ENCODE data around the gene SLIT3. TPM values are rescaled to one million over a fixed set of nuclear protein-coding genes. Genes with fewer than 3 reads are reported as not detected.

Gene SLIT3
- total RNA-seq, 1 experiment from 2014 or later = 0.92 TPM

DNA sequence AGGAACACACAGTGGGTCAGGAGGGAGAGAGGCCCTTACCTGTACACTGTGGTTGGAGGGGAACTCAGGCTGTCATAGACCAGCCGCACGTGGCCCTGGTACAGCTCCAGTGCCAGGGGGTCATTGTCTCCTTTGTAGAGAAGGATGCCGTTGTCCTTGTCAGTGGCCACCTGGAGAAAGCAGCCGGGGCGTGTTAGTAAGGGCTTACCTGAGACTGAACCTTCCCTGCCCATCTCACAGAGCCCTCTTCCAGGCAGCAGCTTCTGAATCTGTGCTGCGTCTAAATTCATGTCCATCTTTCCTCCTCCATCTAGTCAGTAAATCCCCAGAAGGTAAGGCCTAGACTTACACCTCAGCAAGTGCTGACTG, 617.0 kb downstream of the SLIT3 start:
- Histone ChIP-seq H2BK20ac (ENCODE audit: low read depth, low read length, poor library complexity, severe bottlenecking) (no peak overlapping the region), H2BK15ac (ENCODE audit: low read depth, low read length) (no peak overlapping the region), H3K9ac (ENCODE audit: extremely low read depth, insufficient read length, low read length) (no peak overlapping the region), H4K20me1 (ENCODE audit: control insufficient read depth, insufficient read depth, insufficient read length) (no peaks in the 10 kb centered on the region), H3K23me2 (ENCODE audit: insufficient read length, low read depth, low read length, poor library complexity, severe bottlenecking) (peaks cover 4% of the 10 kb centered on the region), H3K4me2 (ENCODE audit: insufficient read depth, insufficient read length, low read length) (no peak overlapping the region), H2BK5ac (ENCODE audit: insufficient read length, low read length) (no peak overlapping the region), H3K27ac (ENCODE audit: insufficient read length, low read depth, low read length) (no peak overlapping the region), H3T11ph (ENCODE audit: low read length) (no peak overlapping the region), H3K23ac (ENCODE audit: insufficient read length, low read depth, low read length) (no peak overlapping the region), H3K4me1 (ENCODE audit: insufficient read depth, low read length) (no peaks in the 10 kb centered on the region; the same call in 1 of the 2 replicates), H3K14ac (ENCODE audit: insufficient read depth, low read length) (no peak overlapping the region), H3K4ac (ENCODE audit: low read depth, low read length) (no peak overlapping the region), H3K27me3 (ENCODE audit: insufficient read depth, low read length) (no peaks in the 10 kb centered on the region), H4K8ac (replicated peaks; ENCODE audit: insufficient read length, low read depth, low read length) (no peak overlapping the region), H2AFZ (ENCODE audit: low read length) (no peak overlapping the region), H4K5ac (ENCODE audit: insufficient read length, low read depth, low read length) (no peak overlapping the region), H3K9me3 (ENCODE audit: control insufficient read depth, low read depth, low read length) (no peaks in the 10 kb centered on the region), H2AK5ac (ENCODE audit: insufficient read length, low read length) (no peak overlapping the region), H3K18ac (ENCODE audit: insufficient read length, low read depth, low read length) (peak overlapping the region; percentile 11), H3K56ac (ENCODE audit: insufficient read length, low read depth, low read length) (no peak overlapping the region), H3K79me2 (ENCODE audit: insufficient read depth, low read length) (no peaks in the 10 kb centered on the region), H2BK120ac (ENCODE audit: low read depth, low read length, poor library complexity, severe bottlenecking) (no peak overlapping the region), H4K91ac (ENCODE audit: insufficient read length, low read depth, low read length) (no peak overlapping the region), H2BK12ac (ENCODE audit: insufficient read length, low read depth, low read length) (no peak overlapping the region), H3K79me1 (ENCODE audit: insufficient read depth, low read depth, low read length, poor library complexity, severe bottlenecking) (no peaks in the 10 kb centered on the region)
- Mint-ChIP-seq H3K4me1 (0 out of 4 replicates have a peak, but pooled peaks cover 2 to 3% of the 10 kb centered on the region in 2 experiments), H3K9me3 (no peaks in the 10 kb centered on the region), H3K36me3 (ENCODE audit: insufficient read depth in 1 of 3, low read depth in 3 of 3) (no peaks in the 10 kb centered on the region), H3K27me3 (ENCODE audit: low read depth) (peaks cover 7% of the 10 kb centered on the region), H3K27ac (no peak overlapping the region; a peak in 1 of 7 replicates), H3K4me3 (no peak overlapping the region)
- TF ChIP-seq, protein P1, sequence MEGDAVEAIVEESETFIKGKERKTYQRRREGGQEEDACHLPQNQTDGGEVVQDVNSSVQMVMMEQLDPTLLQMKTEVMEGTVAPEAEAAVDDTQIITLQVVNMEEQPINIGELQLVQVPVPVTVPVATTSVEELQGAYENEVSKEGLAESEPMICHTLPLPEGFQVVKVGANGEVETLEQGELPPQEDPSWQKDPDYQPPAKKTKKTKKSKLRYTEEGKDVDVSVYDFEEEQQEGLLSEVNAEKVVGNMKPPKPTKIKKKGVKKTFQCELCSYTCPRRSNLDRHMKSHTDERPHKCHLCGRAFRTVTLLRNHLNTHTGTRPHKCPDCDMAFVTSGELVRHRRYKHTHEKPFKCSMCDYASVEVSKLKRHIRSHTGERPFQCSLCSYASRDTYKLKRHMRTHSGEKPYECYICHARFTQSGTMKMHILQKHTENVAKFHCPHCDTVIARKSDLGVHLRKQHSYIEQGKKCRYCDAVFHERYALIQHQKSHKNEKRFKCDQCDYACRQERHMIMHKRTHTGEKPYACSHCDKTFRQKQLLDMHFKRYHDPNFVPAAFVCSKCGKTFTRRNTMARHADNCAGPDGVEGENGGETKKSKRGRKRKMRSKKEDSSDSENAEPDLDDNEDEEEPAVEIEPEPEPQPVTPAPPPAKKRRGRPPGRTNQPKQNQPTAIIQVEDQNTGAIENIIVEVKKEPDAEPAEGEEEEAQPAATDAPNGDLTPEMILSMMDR (conservative IDR thresholded peaks at IDR 0.05) = no peak
- no CpG with 5 or more reads among the region's 6 CpGs for WGBS (ENCODE audit: extremely low coverage, insufficient read length, low lambda C conversion rate)
- DNase-seq = no peak
